ENCODE measurements around the gene TIMP2.

DNA sequence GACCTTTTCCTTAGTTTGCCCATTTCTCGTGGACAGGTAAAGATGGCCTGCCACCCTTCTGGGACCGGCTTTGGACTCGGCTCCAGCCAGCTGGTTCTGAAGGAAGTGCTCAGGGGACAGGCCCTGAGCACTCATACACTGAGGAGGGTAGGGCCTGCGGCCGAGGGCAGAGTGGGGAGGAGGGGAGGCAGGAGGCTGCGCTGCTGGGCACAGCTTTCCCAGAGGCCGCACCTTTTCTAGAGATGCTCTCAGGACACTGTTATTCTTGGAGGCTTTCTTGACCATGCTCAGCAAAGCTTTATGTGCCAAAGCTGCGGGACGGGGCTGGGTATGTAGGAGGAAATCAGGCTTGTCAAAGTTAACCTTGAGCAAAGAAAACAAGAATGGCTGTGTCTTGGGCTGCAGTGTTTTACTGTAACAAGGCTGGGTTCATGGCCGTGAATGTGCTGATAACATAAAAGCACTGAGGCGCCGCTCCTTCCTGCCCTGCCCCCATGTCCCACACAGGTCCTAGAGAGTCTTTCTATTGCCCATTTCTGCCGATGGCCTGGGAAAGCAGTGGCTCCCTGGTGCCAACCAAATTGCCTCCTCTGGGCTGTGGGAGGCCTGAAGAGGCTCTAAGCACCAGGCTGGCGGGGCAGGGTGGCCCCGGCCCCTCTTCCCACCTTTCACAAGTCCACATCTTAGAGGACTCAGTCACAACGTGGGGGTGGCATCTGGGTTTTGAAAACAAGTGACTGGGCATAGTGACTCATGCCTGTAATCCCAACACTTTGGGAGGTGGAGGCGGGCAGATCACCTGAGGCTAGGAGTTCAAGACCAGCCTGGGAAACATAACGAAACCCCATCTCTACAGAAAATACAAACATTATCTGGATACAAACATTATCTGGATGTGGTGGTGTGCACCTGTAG, 22.3 kb upstream of the TIMP2 start:
- TF ChIP-seq, protein P1, sequence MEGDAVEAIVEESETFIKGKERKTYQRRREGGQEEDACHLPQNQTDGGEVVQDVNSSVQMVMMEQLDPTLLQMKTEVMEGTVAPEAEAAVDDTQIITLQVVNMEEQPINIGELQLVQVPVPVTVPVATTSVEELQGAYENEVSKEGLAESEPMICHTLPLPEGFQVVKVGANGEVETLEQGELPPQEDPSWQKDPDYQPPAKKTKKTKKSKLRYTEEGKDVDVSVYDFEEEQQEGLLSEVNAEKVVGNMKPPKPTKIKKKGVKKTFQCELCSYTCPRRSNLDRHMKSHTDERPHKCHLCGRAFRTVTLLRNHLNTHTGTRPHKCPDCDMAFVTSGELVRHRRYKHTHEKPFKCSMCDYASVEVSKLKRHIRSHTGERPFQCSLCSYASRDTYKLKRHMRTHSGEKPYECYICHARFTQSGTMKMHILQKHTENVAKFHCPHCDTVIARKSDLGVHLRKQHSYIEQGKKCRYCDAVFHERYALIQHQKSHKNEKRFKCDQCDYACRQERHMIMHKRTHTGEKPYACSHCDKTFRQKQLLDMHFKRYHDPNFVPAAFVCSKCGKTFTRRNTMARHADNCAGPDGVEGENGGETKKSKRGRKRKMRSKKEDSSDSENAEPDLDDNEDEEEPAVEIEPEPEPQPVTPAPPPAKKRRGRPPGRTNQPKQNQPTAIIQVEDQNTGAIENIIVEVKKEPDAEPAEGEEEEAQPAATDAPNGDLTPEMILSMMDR (IDR thresholded peaks at IDR 0.05; ENCODE audit: low read depth, low read length) = no peak
- no peak for TF ChIP-seq EZH2phosphoT487 (IDR thresholded peaks at IDR 0.05; ENCODE audit: low read depth)

Data from OCI-LY3 (cell line).